ENCODE data around the gene FOXD4. TPM values are rescaled to one million over a fixed set of nuclear protein-coding genes. Genes with fewer than 3 reads are reported as not detected.
A peak's percentile ranks its signal among the peaks of the same experiment; 100 is the strongest.
"Not testable (repeated sequence)": the region's sequence is repeated elsewhere in the genome, so short reads cannot be mapped to it uniquely, and the experiment has no call there.

The FOXD4 gene
- total RNA-seq, 1 experiment from 2014 or later = 1.4 TPM

GRCh38 chr9:73076-73899, 44.9 kb downstream of the FOXD4 start:
- Histone ChIP-seq H3K4me3 (peak overlapping the region; percentile 66), H3K27ac (peak overlapping the region; percentile 48)
- H3K9me3 ChIP-seq (replicated peaks); H3K36me3 ChIP-seq; H3K4me1 ChIP-seq; H3K27me3 ChIP-seq: not testable (repeated sequence)
- DNase-seq = peak; percentile 41 to 48

Other genes with a start within 250 kb of the FOXD4 start
- 4.4 and 6.2 TPM in 2 replicates for gene WASHC1, start 89.0 kb downstream of the FOXD4 start, total RNA-seq (2014; rRNA removed; shearing (Covaris generic))
- gene ZNG1A, start 60.6 kb upstream of the FOXD4 start, total RNA-seq (2014; rRNA removed; shearing (Covaris generic)) = 79.4 and 91.8 TPM in 2 replicates
- gene DOCK8, start 96.4 kb upstream of the FOXD4 start, total RNA-seq (2014; rRNA removed; shearing (Covaris generic)) = 1.9 and 2.2 TPM in 2 replicates

All from SJCRH30 (cell line).